NCI-H524 (cell line): Measurements from ENCODE around the gene PRKCH.

Experiments used
- DNase-seq, 2 experiments: peaks; one replicate each; lab custom pipeline; 2025; lab: John Stamatoyannopoulos, UW

Gene PRKCH

DNA sequence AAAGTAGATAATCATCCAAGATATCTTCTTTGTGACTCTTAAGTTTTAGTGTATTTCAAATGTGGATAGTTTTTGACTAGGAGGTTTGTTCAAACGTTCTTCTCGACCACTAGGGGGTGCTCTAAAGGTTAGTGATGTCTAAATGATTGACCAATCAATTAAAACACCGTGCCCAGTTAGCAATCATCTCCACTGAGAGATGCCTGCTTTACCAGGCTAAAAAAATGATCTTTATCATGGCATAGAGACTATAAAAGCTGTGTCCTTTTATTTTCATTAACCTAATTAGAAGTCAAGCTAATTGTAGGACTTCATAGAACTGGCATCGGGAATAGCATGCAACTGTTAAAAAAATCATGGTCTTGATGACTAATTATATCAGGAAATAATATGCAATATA is 153.9 kb downstream of the PRKCH start:
- peak; percentile 69 to 78 for DNase-seq

DNA sequence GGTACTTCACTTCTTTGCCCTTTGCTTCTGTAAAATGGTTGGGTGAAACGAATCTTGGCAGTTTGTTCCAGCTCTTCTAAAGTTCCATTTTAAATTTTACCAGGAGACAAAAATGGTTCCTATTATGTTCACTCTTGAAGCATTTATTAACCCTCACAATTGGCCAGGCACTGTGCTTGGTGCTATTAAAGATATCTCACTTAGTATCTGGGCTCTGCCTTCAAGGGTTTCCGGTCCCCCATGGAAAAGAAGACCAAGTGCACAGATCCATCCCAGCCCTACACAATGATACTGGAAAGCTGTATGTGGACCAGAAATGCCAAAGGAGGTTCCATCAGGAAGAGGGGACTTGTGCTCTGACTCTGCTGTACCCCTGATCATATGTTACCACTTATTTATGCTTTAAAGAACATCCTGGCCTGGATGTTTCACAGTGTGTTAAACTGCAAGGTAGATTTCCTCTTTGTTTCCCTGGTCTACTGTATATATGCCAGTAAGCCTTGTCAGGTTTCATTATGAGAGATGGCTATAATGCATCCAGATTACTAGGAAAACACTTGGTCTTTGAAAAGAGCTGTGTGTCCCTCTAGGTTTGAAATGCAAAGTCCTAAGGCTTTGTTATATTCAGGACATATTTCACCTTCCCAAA is 154.8 kb downstream of the PRKCH start:
- DNase-seq: no peak

DNA sequence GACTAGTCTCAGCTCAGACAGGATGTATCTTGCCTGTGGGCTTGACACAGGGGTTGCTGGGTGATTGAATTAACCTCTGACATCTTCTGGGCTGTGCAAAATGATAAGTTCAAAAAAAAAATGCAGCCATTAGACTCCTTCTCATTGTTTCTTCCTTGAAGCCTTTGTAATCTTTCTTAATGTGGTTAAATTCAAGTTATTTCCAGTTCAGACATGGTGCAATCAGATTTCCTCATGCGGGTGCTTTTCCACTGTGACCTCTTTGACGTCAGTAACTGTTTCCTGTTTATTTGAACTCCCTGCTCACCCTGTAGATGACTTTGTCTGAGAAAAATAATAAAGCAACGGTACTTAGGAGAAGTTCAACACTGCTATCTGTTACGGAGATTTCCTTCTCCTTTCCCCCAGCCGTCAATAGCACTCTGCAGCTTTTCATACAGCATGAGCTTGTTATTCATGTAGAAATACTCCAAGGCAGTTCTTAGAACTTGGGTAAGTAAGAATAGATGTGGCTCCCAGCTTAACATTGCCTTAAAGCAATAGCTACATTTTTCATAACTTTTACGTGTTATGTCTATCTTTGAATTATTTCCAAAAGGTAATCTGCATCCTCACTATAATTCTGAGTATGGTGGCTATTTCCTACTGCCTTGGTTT is 155.5 kb downstream of the PRKCH start:
- DNase-seq: no peak

DNA sequence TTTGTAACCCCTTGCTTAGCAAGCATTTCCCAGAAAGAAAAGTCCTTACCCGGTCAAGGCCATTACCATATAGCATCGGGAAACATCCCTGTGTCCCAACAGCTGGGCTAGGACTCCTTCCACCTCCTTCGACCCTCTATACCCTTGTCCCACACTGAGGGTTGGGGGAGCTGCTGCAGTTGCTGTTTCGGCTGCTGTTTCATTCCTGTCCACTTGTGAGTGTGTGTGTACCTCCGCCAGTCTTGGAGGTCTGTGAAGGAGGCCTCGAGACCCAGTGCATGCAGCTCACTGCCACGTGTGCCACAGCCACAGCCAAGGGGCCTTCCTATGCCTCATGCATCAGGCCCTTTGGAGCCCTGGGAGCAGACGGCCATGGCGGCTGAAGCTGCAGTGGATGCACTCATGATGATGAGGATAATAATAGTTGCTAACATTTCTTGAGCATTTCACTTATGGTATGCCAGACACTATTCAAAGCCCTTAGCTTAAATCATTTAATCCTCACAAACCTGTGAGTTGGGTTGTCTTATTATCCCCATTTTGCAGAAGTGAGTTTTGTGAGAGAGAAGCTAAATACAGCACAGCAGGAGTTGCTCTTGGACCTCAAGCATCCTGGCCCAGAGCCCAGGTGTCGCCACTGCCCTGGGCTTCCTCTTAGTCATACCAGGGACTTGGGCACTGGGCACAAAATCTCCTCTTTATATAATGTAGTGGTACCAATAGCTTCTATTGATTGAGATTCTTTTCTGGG is 156.5 kb downstream of the PRKCH start:
- DNase-seq: no peak

DNA sequence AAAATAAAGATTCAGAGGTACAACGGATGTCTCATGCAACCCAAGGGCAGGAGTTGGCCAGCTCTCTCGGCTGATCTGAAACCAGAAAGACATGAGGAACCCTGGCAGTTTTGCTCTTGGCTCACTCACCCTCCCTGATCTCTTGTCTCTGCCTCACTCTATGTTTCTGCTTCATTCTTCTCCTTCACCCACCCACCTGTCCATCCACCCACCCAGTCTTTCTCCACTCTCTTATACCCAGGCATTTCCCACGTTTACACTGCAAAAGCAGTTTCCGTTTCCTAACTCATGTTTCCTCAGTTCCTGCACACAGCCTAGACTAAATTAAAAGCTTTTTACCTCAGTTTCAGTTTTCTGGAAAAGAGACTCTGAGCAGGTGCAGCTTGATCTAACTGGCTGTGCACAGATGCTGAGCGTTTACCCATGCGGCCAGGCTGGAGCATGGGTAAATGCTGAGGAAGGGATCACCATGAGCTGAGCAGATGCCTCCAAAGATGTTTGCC is 157.6 kb downstream of the PRKCH start:
- no peak for DNase-seq

DNA sequence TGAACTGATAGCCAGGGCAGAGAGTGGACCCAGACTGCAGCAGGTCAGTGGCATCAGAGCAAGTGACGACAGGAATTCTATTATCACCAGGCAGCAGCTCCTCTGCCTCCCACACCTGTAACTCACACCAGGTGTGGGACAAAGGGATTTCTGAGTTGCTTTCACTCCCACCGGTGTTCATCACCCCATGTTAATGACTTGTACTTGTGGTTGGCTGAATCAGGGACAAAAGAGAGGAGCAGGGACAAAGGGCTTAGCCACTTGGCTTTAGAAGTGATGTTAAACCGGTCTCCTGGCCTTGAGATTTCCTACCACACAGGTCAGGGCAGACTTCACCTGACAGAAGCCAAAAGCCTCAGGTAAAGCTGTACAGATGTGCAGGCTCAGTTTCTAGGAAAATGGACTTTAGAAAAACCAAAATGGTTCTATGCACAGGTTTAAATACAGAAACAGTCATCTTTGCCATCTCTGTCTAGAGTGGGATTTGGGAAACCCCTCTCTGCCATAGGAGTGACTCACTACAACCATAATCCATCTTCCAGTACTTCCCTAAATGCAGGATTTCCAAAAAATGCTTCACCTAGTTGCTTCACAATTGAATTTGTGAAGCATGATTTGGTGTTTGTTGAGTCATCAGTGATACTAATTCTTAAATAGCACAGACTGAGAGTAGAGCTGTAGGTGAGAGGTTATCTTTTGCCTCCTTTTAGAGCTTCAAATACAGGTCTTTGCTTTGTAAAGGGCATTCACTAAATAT is 158.5 kb downstream of the PRKCH start:
- no peak for DNase-seq

DNA sequence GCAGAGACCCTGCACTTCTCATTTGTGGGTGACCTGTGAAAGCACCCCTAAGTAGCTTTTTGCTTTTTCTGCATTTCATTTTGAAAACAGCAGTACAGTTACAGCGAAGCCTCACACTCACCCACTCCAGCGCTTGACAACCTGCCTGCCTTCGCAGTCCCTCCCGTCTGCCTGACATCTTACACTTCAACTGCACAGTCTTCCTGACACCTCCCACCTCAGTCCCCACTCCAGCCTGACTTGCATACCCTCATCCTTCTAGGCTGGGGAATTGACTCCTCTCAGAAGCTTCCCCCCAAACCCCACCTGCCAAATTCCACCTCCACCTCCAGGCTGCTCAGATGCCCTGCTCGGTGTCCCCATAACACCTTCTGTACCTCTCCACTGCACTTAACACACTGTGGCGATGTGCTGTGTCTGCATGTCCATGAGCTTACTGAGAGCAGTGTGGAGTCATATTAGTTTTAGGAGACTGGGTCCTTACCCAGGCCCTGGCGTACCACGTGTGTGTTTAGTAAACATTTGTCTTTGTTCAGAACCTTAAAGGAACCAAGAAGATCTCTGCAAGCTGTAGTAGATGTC is 159.4 kb downstream of the PRKCH start:
- no peak for DNase-seq

DNA sequence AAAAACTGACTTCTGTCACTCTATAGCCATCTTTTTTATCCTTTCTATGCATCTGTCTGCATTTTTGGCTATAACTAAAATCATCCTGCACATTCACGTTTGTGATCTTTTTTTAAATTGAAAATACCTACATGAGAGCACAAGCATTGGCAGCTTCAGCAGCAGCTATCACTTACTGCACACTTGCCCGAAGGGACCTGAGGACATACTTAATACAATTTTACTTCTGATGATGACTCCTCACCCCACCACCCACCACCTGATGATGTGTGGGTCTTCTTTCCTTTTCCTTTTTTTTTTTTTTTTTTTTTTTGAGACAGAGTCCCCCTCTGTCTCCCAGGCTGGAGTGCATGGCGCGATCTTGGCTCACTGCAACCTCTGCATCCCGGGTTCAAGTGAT is 160.3 kb downstream of the PRKCH start:
- no peak for DNase-seq

DNA sequence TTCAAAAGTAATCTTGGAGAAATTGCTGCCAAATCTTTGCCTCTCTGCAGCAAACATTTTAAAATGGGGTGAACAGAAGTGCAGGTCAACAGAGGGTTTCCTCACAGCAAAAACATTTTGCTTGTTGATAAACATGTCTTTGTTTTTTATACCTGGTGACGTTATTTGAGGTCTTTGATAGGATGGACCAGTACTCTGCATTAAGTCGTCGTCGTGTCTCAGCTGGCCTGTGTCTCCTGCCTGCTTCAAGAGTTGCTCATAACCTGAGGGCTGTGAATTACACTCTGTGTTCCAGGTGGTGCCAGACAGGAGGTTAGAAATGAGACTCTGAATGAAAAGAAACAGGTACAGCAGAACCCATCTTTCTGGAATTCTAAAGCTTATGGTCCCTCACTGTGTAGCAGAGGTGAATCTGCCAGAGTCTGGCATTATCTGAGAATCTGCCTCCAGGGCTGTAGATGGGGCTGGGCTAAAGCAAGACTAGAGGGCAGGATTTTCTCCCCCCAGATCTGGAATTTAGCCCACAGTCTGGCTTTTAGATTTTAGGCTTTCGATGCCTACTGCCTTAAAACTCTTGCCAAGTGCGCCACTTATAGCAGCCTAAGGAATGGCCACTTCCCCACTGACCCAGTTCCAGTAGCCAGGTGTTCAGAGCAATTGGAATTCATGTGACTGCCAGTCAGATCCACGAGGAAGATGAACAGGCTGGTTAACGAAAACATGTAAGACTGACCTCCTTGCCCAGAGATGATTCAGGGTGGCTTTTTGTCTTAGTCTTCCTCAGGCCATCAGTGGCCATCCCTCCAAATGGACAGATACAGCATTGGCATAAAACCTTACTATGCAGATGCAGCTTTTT is 161.2 kb downstream of the PRKCH start:
- DNase-seq: no peak

DNA sequence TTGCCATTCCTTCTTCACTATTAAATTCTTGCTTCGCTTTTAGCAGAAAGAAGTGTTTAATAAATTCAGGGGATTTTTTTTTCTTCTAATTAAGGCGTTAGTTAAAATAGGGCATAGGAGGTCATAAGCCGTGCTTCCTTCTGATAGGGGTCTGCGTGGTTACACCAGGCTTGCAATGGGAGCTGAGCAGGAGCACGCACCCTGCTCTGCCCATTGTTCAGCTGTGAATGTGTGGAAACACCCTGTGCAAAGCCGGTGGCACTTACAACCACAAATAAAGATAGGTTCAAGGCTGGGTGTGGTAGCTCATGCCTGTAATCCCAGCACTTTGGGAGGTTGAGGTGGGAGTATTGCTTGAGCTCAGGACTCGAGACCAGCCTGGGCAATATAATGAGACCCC is 162.1 kb downstream of the PRKCH start:
- no peak for DNase-seq

DNA sequence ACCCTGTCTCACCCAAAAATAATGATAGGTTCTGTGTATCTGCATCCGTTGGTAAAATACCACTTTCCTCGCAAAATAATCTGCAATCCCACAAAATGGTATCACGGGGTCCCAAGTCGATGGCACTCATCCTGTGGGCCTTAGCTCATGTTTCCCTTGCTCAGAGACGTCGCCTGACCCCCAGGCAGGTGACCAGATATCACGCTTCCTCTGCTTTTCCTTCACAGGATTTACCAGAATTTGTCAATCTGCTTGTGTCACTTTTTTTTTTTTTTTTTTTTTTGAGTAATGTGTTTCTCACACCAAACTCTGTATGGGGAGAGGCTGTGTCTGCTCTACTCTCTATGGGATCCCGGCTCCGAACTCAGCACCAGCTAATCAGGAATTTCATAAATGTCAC is 162.7 kb downstream of the PRKCH start:
- DNase-seq: no peak

DNA sequence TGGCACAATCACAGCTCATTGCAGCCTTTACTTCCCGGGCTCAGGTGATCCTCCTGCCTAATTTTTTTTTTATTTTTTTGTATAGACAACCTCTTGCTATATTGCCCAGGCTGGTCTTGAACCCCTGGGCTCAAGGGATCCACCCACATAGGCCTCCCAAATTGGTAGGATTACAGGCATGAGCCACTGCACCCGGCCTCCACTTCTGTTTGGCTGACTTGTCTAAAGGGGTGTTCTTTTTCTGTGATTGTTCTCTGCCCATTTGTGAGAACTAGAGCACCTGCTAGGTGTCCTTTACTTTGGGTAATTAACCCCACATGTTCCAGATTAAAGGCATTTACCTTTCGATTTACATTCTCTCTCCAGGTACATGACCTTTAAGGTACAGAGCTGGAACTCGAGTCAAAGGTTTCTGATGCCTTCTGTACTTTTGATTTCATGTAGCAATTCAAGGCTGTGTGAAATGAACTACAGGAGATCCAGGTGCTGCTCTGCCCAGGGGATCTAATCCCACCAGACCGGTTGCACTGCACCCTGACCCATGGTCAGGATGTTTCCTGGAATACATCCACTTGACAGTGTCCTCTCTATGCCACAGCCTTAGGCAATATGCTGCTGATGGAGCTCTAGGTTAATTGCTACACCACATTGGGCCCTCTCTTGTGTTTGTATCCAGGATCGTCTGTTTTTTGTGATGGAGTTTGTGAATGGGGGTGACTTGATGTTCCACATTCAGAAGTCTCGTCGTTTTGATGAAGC is 163.6 kb downstream of the PRKCH start:
- no peak for DNase-seq

DNA sequence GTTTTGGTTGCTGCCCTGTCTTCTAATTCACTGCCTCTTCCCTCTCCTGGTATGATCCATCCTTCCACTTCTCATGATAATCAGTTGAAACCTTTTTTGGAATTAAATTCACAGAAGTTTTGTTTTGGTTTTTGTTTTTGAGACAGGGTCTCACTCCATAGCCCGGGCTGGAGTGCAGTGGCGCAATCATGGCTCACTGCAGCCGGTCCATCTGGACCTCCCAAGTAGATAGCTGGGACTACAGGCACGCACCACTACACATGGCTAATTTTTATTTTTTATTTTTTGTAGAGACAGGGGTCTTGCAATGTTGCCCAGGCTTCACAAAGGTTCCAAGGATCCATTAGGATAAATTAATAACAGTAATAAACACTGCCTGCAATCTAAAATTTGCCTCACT is 164.3 kb downstream of the PRKCH start:
- DNase-seq: no peak

DNA sequence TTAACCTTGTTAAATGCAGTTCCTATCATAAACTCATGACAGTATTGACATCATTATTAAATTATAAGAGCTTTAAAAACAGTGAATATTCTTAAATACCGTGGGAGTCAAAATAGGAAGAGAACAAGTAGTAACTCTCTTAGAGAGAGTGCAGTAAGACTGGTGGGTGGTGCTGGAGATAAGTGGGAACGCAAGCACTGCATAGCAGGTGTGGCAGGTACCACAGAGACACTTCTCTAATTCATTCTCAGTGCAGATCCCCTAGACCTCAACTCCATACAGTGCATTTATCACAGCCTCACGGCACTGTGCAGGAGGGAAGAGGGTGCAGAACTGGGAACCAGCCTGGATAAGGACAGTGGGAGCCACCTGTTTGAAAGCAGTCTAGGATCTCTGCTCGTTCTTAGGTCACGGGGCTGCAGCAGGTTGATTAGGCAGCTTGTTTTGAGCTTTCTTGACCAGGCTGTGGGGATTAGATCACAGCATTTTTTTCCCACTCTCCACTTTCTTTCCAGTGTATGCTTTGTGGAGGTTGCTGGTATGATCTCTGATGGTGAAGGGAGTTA is 165.6 kb downstream of the PRKCH start:
- no peak for DNase-seq

DNA sequence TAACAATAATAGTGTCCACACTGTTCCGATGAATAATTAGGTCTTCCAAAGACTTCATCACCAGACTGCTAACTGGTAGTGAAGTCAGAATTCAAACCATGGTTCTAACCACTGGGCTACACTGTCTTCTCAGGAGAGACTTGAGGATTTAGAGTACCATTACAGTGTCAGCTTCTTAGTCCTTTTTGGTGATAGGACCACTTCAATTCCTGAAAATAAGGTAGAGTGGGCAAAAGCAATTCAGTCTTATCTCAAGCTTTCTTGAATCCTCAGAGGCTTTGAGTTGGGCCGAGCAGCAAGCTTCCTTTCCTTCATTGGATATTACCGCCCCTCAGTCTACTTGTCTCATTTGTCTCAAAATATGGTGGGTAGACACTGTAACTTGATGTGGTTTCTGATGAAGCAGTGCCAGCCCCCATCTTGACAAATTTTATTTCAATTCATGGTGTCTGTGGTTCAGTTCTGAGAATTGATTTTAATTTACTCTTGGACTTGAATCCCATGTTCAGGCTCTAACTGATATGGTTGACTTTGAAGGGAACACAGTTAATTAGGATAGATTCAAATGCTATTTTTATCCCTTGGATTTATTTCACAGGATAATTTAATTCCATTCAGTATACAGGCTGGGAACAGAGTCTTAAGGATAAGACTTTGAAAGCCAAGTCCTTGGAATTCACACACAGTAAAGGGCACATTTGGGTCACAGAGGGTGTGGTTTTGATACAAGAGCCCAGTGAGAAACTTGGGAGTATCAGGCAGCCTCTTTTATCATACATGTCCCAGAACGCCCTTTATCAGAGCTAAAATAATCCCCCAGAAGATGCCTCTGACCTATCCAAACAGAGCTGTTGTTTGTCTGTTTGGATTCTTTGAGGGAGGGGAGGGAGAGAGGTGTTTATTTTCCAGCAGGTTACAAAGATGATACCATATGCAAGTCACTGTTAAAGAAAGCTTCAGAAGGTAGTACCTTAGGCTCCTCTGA is 167.3 kb downstream of the PRKCH start:
- DNase-seq: no peak

DNA sequence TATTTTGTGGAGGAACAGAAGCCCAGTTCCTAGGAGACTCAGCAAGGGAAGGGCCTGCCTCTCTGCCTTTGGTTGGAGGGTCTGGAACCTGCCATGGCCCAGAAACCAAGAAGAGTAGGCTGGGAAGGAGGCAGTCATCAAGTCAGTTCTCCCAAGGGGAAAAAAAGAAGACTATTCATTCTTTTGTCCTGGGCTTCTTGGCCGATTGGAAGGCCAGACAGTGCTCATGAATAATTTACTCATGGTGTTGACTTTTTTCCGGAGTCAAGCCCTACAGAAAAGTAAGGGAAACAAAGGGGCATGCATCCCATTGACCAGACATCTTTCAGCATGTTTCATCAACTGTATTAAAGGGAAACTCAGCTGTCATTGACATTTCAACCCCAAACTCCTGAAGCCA is 168.1 kb downstream of the PRKCH start:
- DNase-seq: no peak

DNA sequence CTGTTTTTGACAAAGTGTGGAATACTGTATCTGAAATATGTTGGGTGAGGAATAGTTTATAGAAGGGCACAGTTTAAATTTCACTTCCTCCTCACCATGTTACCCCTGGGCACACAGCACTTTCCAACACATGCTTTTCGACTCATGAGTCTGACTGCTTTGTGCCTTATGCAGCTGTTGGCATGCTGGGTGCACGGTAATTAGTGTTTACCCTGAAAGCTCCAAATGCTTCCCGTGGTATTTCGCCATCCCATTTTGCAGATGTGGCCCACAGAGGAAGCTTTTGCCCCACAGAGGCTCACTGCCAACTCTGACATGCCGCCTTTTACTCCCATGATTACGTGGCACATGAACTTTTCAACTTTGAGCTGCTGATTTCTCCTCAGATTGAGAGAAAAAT is 168.6 kb downstream of the PRKCH start:
- no peak for DNase-seq

DNA sequence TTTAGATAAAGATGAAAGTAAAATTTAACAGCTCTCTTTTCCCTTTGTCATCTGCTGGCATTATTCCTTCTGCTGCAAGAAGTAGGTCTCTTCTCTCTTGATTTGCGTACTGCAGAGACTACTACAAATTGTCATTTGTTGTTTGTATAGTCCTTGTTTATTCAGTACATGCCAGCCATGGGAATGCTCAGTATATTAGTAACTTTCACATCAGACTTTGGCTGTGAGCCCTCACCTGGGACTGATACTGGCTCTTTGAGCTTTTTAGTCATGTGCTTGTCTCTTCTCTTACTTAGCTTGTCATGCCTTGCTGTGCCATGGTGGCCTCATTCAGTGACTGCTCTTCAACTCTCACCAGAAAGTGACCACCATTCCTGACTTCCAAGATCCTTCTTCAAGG is 169.8 kb downstream of the PRKCH start:
- no peak for DNase-seq
